Prostate gland (tissue), 2 donors: Measurements from ENCODE around the gene SLC39A3.

Source experiments
- CTCF ChIP-seq, 4 experiments: fragments of 200-600 bp in 2 of 4; fragments of 450-650 bp in 2 of 4; sonication (generic) in 2 of 4; IDR thresholded peaks; 1 replicate in 3 of 4; 2 replicates in 1 of 4; pipeline ENCODE4 v1.5.1; 2016 to 2019; ENCODE audit warnings: antibody characterized with exemption in 4 of 4, mild to moderate bottlenecking in 2 of 4, moderate library complexity in 2 of 4
- POLR2A ChIP-seq: fragments of 450-650 bp; IDR thresholded peaks from one replicate; pipeline ENCODE4 v1.6.1; 2016; ENCODE audit warnings: antibody characterized with exemption, mild to moderate bottlenecking

GRCh38 chr19:2763687-2764086 is 23.9 kb upstream of the SLC39A3 start:
- TF ChIP-seq POLR2A, result no peak
- no peak for TF ChIP-seq CTCF (IDR thresholded peaks at IDR 0.05)
